Liver (tissue), 9 donors: Measurements from ENCODE around the gene MAP3K19. TPM values are rescaled to one million over a fixed set of nuclear protein-coding genes. Genes with fewer than 3 reads are reported as not detected.

Source experiments
- DNase-seq: peaks from one replicate; pipeline ENCODE4 v3.0.0-alpha.2; 2017; ENCODE audit warnings: low spot score
- H3K27ac ChIP-seq, 2 donors: one replicate each; pipeline ENCODE4 v1.7.0; 2013; ENCODE audit warnings: inconsistent platforms in 2 of 2, low read length in 2 of 2, control low read depth in 1 of 2, low read depth in 1 of 2, mild to moderate bottlenecking in 1 of 2
- H3K27me3 ChIP-seq, 4 donors: one replicate each; pipeline versions ENCODE4 v1.6.1 to v1.7.0; 2013; ENCODE audit warnings: low read length in 3 of 4, inconsistent platforms in 1 of 4, mild to moderate bottlenecking in 1 of 4, moderate library complexity in 1 of 4; ENCODE audit not compliant: control insufficient read depth in 4 of 4, insufficient read depth in 4 of 4
- H3K36me3 ChIP-seq, 4 donors: one replicate each; pipeline versions ENCODE4 v1.6.1 to v1.7.0; 2013; ENCODE audit warnings: low read length in 3 of 4, mild to moderate bottlenecking in 3 of 4, low read depth in 1 of 4, moderate library complexity in 1 of 4; ENCODE audit not compliant: control insufficient read depth in 4 of 4, insufficient read depth in 3 of 4
- H3K4me1 ChIP-seq, 4 donors: one replicate each; pipeline versions ENCODE4 v1.6.1 to v1.7.0; 2013; ENCODE audit warnings: low read length in 3 of 4, mild to moderate bottlenecking in 3 of 4, moderate library complexity in 1 of 4; ENCODE audit not compliant: control insufficient read depth in 4 of 4, insufficient read depth in 4 of 4
- H3K4me3 ChIP-seq, 3 donors: one replicate each; pipeline versions ENCODE4 v1.6.1 to v1.7.0; 2013; ENCODE audit warnings: low read length in 3 of 3, control low read depth in 1 of 3, low read depth in 1 of 3, mild to moderate bottlenecking in 1 of 3
- H3K9ac ChIP-seq, 2 donors: one replicate each; pipeline ENCODE4 v1.7.0; 2013; ENCODE audit warnings: low read length in 2 of 2, mild to moderate bottlenecking in 2 of 2, moderate library complexity in 2 of 2, control low read depth in 1 of 2, low read depth in 1 of 2
- H3K9me3 ChIP-seq, 4 donors: one replicate each; pipeline versions ENCODE4 v1.6.1 to v1.7.0; 2013; ENCODE audit warnings: low read length in 3 of 4; ENCODE audit not compliant: control insufficient read depth in 4 of 4
- ATF3 ChIP-seq: IDR thresholded peaks from 2 replicates; pipeline ENCODE4 v1.6.1; 2016; ENCODE audit warnings: antibody characterized with exemption
- EGR1 ChIP-seq, 2 donors: IDR thresholded peaks; 2 replicates each; pipeline ENCODE4 v1.6.1; 2016 to 2018; ENCODE audit warnings: antibody characterized with exemption in 2 of 2, low read depth in 2 of 2
- FOXA1 ChIP-seq: IDR thresholded peaks from 2 replicates; pipeline ENCODE4 v1.6.1; 2016; ENCODE audit warnings: antibody characterized with exemption
- FOXA2 ChIP-seq: IDR thresholded peaks from 2 replicates; pipeline ENCODE4 v1.6.1; 2016; ENCODE audit warnings: antibody characterized with exemption
- GABPA ChIP-seq, 2 donors: IDR thresholded peaks in 1 of 2; conservative IDR thresholded peaks in 1 of 2; 2 replicates each; pipeline ENCODE4 v1.6.1; 2016; ENCODE audit warnings: antibody characterized with exemption in 2 of 2, mild to moderate bottlenecking in 1 of 2, moderate library complexity in 1 of 2
- HNF4A ChIP-seq, 2 donors: conservative IDR thresholded peaks; 2 replicates each; pipeline ENCODE4 v1.6.1; 2016; ENCODE audit warnings: antibody characterized with exemption in 2 of 2, mild to moderate bottlenecking in 2 of 2
- HNF4G ChIP-seq: IDR thresholded peaks from 2 replicates; pipeline ENCODE4 v1.6.1; 2016; ENCODE audit warnings: antibody characterized with exemption
- JUND ChIP-seq, 2 donors: IDR thresholded peaks; 2 replicates each; pipeline ENCODE4 v1.6.1; 2016; ENCODE audit warnings: antibody characterized with exemption in 2 of 2
- NR2F2 ChIP-seq: IDR thresholded peaks from 2 replicates; pipeline ENCODE4 v1.6.1; 2016; ENCODE audit warnings: antibody characterized with exemption
- RAD21 ChIP-seq, 2 donors: IDR thresholded peaks; 2 replicates each; pipeline ENCODE4 v1.6.1; 2016; ENCODE audit warnings: antibody characterized with exemption in 2 of 2, mild to moderate bottlenecking in 2 of 2
- RXRA ChIP-seq, 2 donors: IDR thresholded peaks; 2 replicates each; pipeline ENCODE4 v1.6.1; 2017 to 2018; ENCODE audit warnings: antibody characterized with exemption in 2 of 2, mild to moderate bottlenecking in 1 of 2
- SP1 ChIP-seq: IDR thresholded peaks from 2 replicates; pipeline ENCODE4 v1.6.1; 2018; ENCODE audit warnings: antibody characterized with exemption, mild to moderate bottlenecking
- TAF1 ChIP-seq: conservative IDR thresholded peaks from 2 replicates; pipeline ENCODE4 v1.6.1; 2016; ENCODE audit warnings: antibody characterized with exemption, mild to moderate bottlenecking
- YY1 ChIP-seq: IDR thresholded peaks from 2 replicates; pipeline ENCODE4 v1.6.1; 2016; ENCODE audit warnings: antibody characterized with exemption, mild to moderate bottlenecking
- ZBTB33 ChIP-seq: IDR thresholded peaks from 2 replicates; pipeline ENCODE4 v1.6.1; 2016; ENCODE audit warnings: antibody characterized with exemption
- WGBS: extraction: QIAGEN DNeasy Blood & Tissue Kit; methylation state at CpG from one replicate; pipeline ENCODE4 v1.1.7; 2013; 5-methylcytosine and 5-hydroxymethylcytosine counted together
- polyA plus RNA-seq, 2 donors: library from polyadenylated mRNA; stranded (reverse) in 1 of 2; unstranded in 1 of 2; fragments of 200-250 nt in 1 of 2; fragments of >200 nt in 1 of 2; fragmentation: Nextera tagmentation in 1 of 2; extraction: Ambion mirVana in 1 of 2; gene quantifications; one replicate each; pipeline versions ENCODE4 v1.2.1 to v1.2.3, GENCODE V29; 2013 to 2015
- total RNA-seq, 2 donors: library from RNA; depleted of rRNA; stranded (reverse); fragments of >200 nt; gene quantifications; one replicate each; pipeline ENCODE4 v1.2.3, GENCODE V29; 2014
- TF ChIP-seq, protein P1 (sequence below): IDR thresholded peaks from 2 replicates; pipeline ENCODE4 v1.6.1; 2016; ENCODE audit warnings: antibody characterized with exemption, mild to moderate bottlenecking
- TF ChIP-seq, protein P2 (sequence below): fragments of 150-350 bp; IDR thresholded peaks from 2 replicates; pipeline ENCODE4 v1.5.1; 2017; ENCODE audit warnings: improper control_type of control experiment, low read depth, low read length; ENCODE audit not compliant: missing input control
- TF ChIP-seq, protein P3 (sequence below): IDR thresholded peaks from 2 replicates; pipeline ENCODE4 v1.6.1; 2016; ENCODE audit warnings: antibody characterized with exemption
- donor health status: healthy.
- donor health status: healthy.
- donor health status: healthy.
- donor health status: healthy.
- donor health status: healthy.

The MAP3K19 gene
- total and polyA plus RNA-seq, 4 donors: not detected

DNA sequence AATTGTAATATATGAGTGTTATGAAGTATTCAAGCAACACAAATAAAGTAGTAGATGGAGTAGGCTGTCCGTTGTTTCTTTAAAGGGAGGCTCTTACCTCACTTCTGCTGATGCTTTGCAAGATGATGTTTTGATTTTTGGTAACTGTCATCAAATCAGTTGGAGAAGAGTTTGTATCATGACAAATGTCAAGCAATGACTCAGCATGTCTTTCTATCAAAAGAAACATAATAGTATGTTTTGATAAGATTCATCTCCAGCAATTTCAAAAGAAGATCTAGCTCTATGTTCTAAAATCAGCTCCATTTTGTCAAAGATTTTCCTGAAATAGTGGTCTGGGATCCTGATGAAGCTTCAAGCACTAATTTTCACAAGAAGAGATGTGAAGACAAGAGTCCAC lies 25.6 kb downstream of the MAP3K19 start:
- H3K9me3 ChIP-seq: no peaks in the 10 kb centered on the region
- no peak overlapping the region for H3K27ac ChIP-seq
- DNase-seq: no peak
- WGBS: 97% methylated on average over 1 of the region's 1 CpG
- no peaks in the 10 kb centered on the region for H3K36me3 ChIP-seq
- H3K27me3 ChIP-seq: no peaks in the 10 kb centered on the region
- TF ChIP-seq JUND (IDR thresholded peaks at IDR 0.05): no peak
- no peak for TF ChIP-seq RXRA (IDR thresholded peaks at IDR 0.05)
- no peak for TF ChIP-seq EGR1 (IDR thresholded peaks at IDR 0.05; ENCODE audit: low read depth in 2 of 2)
- TF ChIP-seq YY1: no peak
- no peak for TF ChIP-seq HNF4G
- TF ChIP-seq NR2F2: no peak
- TF ChIP-seq, protein P1, sequence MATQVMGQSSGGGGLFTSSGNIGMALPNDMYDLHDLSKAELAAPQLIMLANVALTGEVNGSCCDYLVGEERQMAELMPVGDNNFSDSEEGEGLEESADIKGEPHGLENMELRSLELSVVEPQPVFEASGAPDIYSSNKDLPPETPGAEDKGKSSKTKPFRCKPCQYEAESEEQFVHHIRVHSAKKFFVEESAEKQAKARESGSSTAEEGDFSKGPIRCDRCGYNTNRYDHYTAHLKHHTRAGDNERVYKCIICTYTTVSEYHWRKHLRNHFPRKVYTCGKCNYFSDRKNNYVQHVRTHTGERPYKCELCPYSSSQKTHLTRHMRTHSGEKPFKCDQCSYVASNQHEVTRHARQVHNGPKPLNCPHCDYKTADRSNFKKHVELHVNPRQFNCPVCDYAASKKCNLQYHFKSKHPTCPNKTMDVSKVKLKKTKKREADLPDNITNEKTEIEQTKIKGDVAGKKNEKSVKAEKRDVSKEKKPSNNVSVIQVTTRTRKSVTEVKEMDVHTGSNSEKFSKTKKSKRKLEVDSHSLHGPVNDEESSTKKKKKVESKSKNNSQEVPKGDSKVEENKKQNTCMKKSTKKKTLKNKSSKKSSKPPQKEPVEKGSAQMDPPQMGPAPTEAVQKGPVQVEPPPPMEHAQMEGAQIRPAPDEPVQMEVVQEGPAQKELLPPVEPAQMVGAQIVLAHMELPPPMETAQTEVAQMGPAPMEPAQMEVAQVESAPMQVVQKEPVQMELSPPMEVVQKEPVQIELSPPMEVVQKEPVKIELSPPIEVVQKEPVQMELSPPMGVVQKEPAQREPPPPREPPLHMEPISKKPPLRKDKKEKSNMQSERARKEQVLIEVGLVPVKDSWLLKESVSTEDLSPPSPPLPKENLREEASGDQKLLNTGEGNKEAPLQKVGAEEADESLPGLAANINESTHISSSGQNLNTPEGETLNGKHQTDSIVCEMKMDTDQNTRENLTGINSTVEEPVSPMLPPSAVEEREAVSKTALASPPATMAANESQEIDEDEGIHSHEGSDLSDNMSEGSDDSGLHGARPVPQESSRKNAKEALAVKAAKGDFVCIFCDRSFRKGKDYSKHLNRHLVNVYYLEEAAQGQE: no peak
- TF ChIP-seq, protein P2, sequence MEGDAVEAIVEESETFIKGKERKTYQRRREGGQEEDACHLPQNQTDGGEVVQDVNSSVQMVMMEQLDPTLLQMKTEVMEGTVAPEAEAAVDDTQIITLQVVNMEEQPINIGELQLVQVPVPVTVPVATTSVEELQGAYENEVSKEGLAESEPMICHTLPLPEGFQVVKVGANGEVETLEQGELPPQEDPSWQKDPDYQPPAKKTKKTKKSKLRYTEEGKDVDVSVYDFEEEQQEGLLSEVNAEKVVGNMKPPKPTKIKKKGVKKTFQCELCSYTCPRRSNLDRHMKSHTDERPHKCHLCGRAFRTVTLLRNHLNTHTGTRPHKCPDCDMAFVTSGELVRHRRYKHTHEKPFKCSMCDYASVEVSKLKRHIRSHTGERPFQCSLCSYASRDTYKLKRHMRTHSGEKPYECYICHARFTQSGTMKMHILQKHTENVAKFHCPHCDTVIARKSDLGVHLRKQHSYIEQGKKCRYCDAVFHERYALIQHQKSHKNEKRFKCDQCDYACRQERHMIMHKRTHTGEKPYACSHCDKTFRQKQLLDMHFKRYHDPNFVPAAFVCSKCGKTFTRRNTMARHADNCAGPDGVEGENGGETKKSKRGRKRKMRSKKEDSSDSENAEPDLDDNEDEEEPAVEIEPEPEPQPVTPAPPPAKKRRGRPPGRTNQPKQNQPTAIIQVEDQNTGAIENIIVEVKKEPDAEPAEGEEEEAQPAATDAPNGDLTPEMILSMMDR: no peak
- no peak for TF ChIP-seq FOXA1
- no peak for TF ChIP-seq ATF3
- TF ChIP-seq HNF4A (conservative IDR thresholded peaks at IDR 0.05): no peak
- TF ChIP-seq, protein P3, sequence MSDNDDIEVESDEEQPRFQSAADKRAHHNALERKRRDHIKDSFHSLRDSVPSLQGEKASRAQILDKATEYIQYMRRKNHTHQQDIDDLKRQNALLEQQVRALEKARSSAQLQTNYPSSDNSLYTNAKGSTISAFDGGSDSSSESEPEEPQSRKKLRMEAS: no peak
- no peak for TF ChIP-seq TAF1
- no peak for TF ChIP-seq RAD21 (IDR thresholded peaks at IDR 0.05)
- TF ChIP-seq ZBTB33: no peak
- no peak for TF ChIP-seq SP1
- no peak for TF ChIP-seq FOXA2
- H3K4me1 ChIP-seq: no peaks in the 10 kb centered on the region
- H3K4me3 ChIP-seq: no peak overlapping the region
- no peak overlapping the region for H3K9ac ChIP-seq

- Histone ChIP-seq H3K9ac (no peak overlapping the region), H3K36me3 (no peaks in the 10 kb centered on the region), H3K27me3 (no peaks in the 10 kb centered on the region), H3K4me1 (no peaks in the 10 kb centered on the region), H3K27ac (no peak overlapping the region), H3K9me3 (no peaks in the 10 kb centered on the region), H3K4me3 (no peak overlapping the region)
- no peak for DNase-seq
- TF ChIP-seq SP1 (no peak), RAD21 (IDR thresholded peaks at IDR 0.05) (no peak), HNF4A (conservative IDR thresholded peaks at IDR 0.05) (no peak), EGR1 (IDR thresholded peaks at IDR 0.05; ENCODE audit: low read depth in 2 of 2) (no peak), ATF3 (no peak), YY1 (no peak), NR2F2 (no peak), JUND (IDR thresholded peaks at IDR 0.05) (no peak), FOXA2 (no peak), FOXA1 (no peak), HNF4G (no peak), GABPA (IDR thresholded peaks at IDR 0.05 in 1 of 2, conservative IDR thresholded peaks at IDR 0.05 in 1 of 2) (no peak)
- TF ChIP-seq, protein P1: no peak
- TF ChIP-seq, protein P2: no peak
Observed at GRCh38 chr2:135011633-135012032, 35.6 kb downstream of the MAP3K19 start.
